Caki2 (cell line): ENCODE results near the gene RPIA. TPM values are rescaled to one million over a fixed set of nuclear protein-coding genes. Genes with fewer than 3 reads are reported as not detected.

ENCODE experiments used
- total RNA-seq: library from RNA; depleted of rRNA; stranded (reverse); fragments of >200 nt; shearing (Covaris generic); gene quantifications from 2 replicates; pipeline ENCODE4 v1.2.3, GENCODE V29; 2014; ENCODE audit warnings: low replicate concordance; rRNA removed

RPIA gene
- total RNA-seq, 1 experiment from 2014 or later, result 8.1 TPM

Other genes with a start within 250 kb of the RPIA start
- not detected in 2 replicates for gene FOXI3, start 239.0 kb upstream of the RPIA start, total RNA-seq
- gene EIF2AK3, start 64.2 kb upstream of the RPIA start, total RNA-seq, result 13.7 and 17.1 TPM in 2 replicates